H1 (cell line): Measurements from ENCODE around the gene LPP. TPM values are rescaled to one million over a fixed set of nuclear protein-coding genes. Genes with fewer than 3 reads are reported as not detected.

Experiments used
- CTCF ChIA-PET: fragments of 300-600 bp; sonication (Branson Sonifier 250); formaldehyde crosslinking; loops from one replicate; lab custom pipeline; 2021; ENCODE audit not compliant: partially characterized antibody; lab: Charles Lee
- POLR2A ChIA-PET: fragments of 300-600 bp; sonication (Branson Sonifier 250); formaldehyde crosslinking; loops from one replicate; lab custom pipeline; 2021; ENCODE audit warnings: inconsistent platforms; ENCODE audit not compliant: partially characterized antibody; lab: Charles Lee
- DNase-seq, 2 experiments: peaks; one replicate each; pipeline versions ENCODE4 v3.0.0 to v3.0.0-alpha.2; 2010 to 2022; ENCODE audit warnings: low spot score in 2 of 2, low read depth in 1 of 2, mixed read lengths in 1 of 2
- FAIRE-seq: peaks from 2 replicates; lab custom pipeline; 2011; peaks lifted over from hg19 to GRCh38; lab: Jason Lieb, UNC
- H2AFZ ChIP-seq: 2 replicates; pipeline ENCODE4 v1.8.1; 2012; ENCODE audit warnings: low read length, inconsistent platforms
- H2AK5ac ChIP-seq: 2 replicates; pipeline ENCODE4 v1.6.1; 2013; ENCODE audit warnings: low read depth, low read length
- H2BK120ac ChIP-seq: replicated peaks from 2 replicates; pipeline ENCODE3; 2013; ENCODE audit warnings: low read depth, low read length, inconsistent platforms
- H2BK12ac ChIP-seq: 2 replicates; pipeline ENCODE4 v1.6.1; 2013; ENCODE audit warnings: low read depth, low read length
- H2BK15ac ChIP-seq: 2 replicates; pipeline ENCODE4 v1.6.1; 2013; ENCODE audit warnings: low read length
- H2BK20ac ChIP-seq: 2 replicates; pipeline ENCODE4 v1.6.1; 2013; ENCODE audit warnings: low read length
- H2BK5ac ChIP-seq: 2 replicates; pipeline ENCODE4 v1.6.1; 2013; ENCODE audit warnings: low read depth, low read length
- H3K14ac ChIP-seq: 2 replicates; pipeline ENCODE4 v1.6.1; 2013; ENCODE audit warnings: inconsistent platforms; ENCODE audit not compliant: insufficient read length
- H3K18ac ChIP-seq: 2 replicates; pipeline ENCODE4 v1.6.1; 2013; ENCODE audit warnings: low read length; ENCODE audit errors: extremely low read depth
- H3K23ac ChIP-seq: 2 replicates; pipeline ENCODE4 v1.6.1; 2013; ENCODE audit warnings: inconsistent platforms; ENCODE audit not compliant: insufficient read length
- H3K23me2 ChIP-seq: 2 replicates; pipeline ENCODE4 v1.6.1; 2013; ENCODE audit warnings: low read depth, low read length
- H3K27ac ChIP-seq: 2 replicates; pipeline ENCODE4 v1.6.1; 2011; ENCODE audit warnings: low read depth, low read length, inconsistent platforms
- H3K27me3 ChIP-seq, 4 experiments: replicated peaks in 1 of 4; 1 replicate in 1 of 4; 2 replicates in 3 of 4; pipeline versions ENCODE4 v1.6.1 to v1.8.1; 2011 to 2013; ENCODE audit warnings: low read length in 3 of 4, mild to moderate bottlenecking in 3 of 4, inconsistent platforms in 2 of 4, mixed read lengths in 2 of 4, moderate library complexity in 1 of 4; ENCODE audit not compliant: control insufficient read depth in 3 of 4, insufficient read depth in 3 of 4; ENCODE audit errors: extremely low read depth in 1 of 4
- H3K36me3 ChIP-seq, 4 experiments: 2 replicates each; pipeline versions ENCODE4 v1.6.1 to v1.8.1; 2011 to 2013; ENCODE audit warnings: mild to moderate bottlenecking in 4 of 4, low read length in 3 of 4, moderate library complexity in 2 of 4, control low read depth in 1 of 4, inconsistent platforms in 1 of 4; ENCODE audit not compliant: insufficient read depth in 4 of 4, control insufficient read depth in 2 of 4
- H3K4ac ChIP-seq: replicated peaks from 2 replicates; pipeline ENCODE3; 2013; ENCODE audit warnings: low read length, low read depth, mixed read lengths, inconsistent platforms; ENCODE audit not compliant: insufficient read length
- H3K4me1 ChIP-seq, 4 experiments: replicated peaks in 1 of 4; 1 replicate in 1 of 4; 2 replicates in 3 of 4; pipeline versions ENCODE4 v1.6.1 to v1.8.1; 2011 to 2013; ENCODE audit warnings: low read length in 3 of 4, inconsistent platforms in 2 of 4, mixed read lengths in 1 of 4; ENCODE audit not compliant: insufficient read depth in 4 of 4, control insufficient read depth in 3 of 4
- H3K4me2 ChIP-seq, 2 experiments: 2 replicates each; pipeline versions ENCODE4 v1.6.1 to v1.8.1; 2011 to 2013; ENCODE audit warnings: low read depth in 2 of 2, low read length in 2 of 2, control low read depth in 1 of 2, inconsistent platforms in 1 of 2, mild to moderate bottlenecking in 1 of 2; ENCODE audit not compliant: insufficient read depth in 1 of 2
- H3K4me3 ChIP-seq, 4 experiments: fragments of 200-600, 300-600 bp in 1 of 4; sonication (generic), shearing (Covaris generic), sonication (Bioruptor Twin) in 1 of 4; 2 replicates each; pipeline versions ENCODE4 v1.5.1 to v1.8.1; 2011 to 2016; ENCODE audit warnings: low read length in 4 of 4, low read depth in 3 of 4, control low read depth in 2 of 4, inconsistent platforms in 2 of 4, mild to moderate bottlenecking in 2 of 4, mixed read lengths in 1 of 4, moderate library complexity in 1 of 4; ENCODE audit not compliant: insufficient read depth in 2 of 4; ENCODE audit errors: extremely low read depth in 1 of 4
- H3K56ac ChIP-seq: replicated peaks from 2 replicates; pipeline ENCODE3; 2013; ENCODE audit warnings: low read depth, mild to moderate bottlenecking, mixed read lengths, low read length, inconsistent platforms; ENCODE audit not compliant: insufficient read length
- H3K79me1 ChIP-seq: 2 replicates; pipeline ENCODE4 v1.6.1; 2013; ENCODE audit warnings: low read depth, low read length, control low read depth
- H3K79me2 ChIP-seq, 2 experiments: 2 replicates each; pipeline versions ENCODE4 v1.6.1 to v1.8.1; 2012 to 2013; ENCODE audit warnings: low read length in 2 of 2, mild to moderate bottlenecking in 2 of 2, inconsistent platforms in 1 of 2; ENCODE audit not compliant: insufficient read depth in 2 of 2, control insufficient read depth in 1 of 2
- H3K9ac ChIP-seq, 4 experiments: replicated peaks in 1 of 4; 1 replicate in 1 of 4; 2 replicates in 3 of 4; pipeline versions ENCODE4 v1.6.1 to v1.8.1; 2011 to 2013; ENCODE audit warnings: low read depth in 3 of 4, low read length in 3 of 4, control low read depth in 2 of 4, mild to moderate bottlenecking in 2 of 4, moderate library complexity in 2 of 4, inconsistent platforms in 1 of 4; ENCODE audit errors: extremely low read depth in 1 of 4
- H3K9me3 ChIP-seq, 2 experiments: 2 replicates each; pipeline versions ENCODE4 v1.6.1 to v1.8.1; 2012 to 2013; ENCODE audit warnings: mild to moderate bottlenecking in 2 of 2, moderate library complexity in 2 of 2, control low read depth in 1 of 2, inconsistent platforms in 1 of 2, low read depth in 1 of 2, low read length in 1 of 2, mixed read lengths in 1 of 2; ENCODE audit not compliant: insufficient read depth in 2 of 2
- H4K20me1 ChIP-seq, 2 experiments: replicated peaks in 1 of 2; 2 replicates each; pipeline versions ENCODE3 to v1.8.1; 2011 to 2013; ENCODE audit warnings: inconsistent platforms in 2 of 2, low read length in 2 of 2, mild to moderate bottlenecking in 1 of 2; ENCODE audit not compliant: insufficient read depth in 2 of 2, control insufficient read depth in 1 of 2
- H4K5ac ChIP-seq: 2 replicates; pipeline ENCODE4 v1.6.1; 2013; ENCODE audit warnings: low read length, low read depth, mixed read lengths, inconsistent platforms; ENCODE audit not compliant: insufficient read length
- H4K8ac ChIP-seq: 2 replicates; pipeline ENCODE4 v1.8.0; 2013; ENCODE audit warnings: mild to moderate bottlenecking, moderate library complexity, low read length, inconsistent platforms; ENCODE audit not compliant: insufficient read depth; ENCODE audit errors: extremely low read depth
- H4K91ac ChIP-seq: replicated peaks from 2 replicates; pipeline ENCODE3; 2013; ENCODE audit warnings: low read length, mixed read lengths, inconsistent platforms; ENCODE audit not compliant: insufficient read length
- ASH2L ChIP-seq: fragments of 200-600, 300-600 bp; sonication (generic); IDR thresholded peaks from one replicate; pipeline ENCODE4 v1.7.1; 2017; ENCODE audit warnings: low read length
- ATF3 ChIP-seq: IDR thresholded peaks from 2 replicates; pipeline ENCODE4 v1.6.1; 2011; ENCODE audit warnings: low read depth, mild to moderate bottlenecking, low read length; ENCODE audit not compliant: insufficient read depth
- GTF2F1 ChIP-seq: IDR thresholded peaks from 2 replicates; pipeline ENCODE4 v1.6.1; 2012; ENCODE audit warnings: low read depth, low read length, improper control_type of control experiment, borderline replicate concordance
- HDAC2 ChIP-seq, 2 experiments: fragments of 300-600 bp in 1 of 2; sonication (generic) in 1 of 2; IDR thresholded peaks; 2 replicates each; pipeline ENCODE4 v1.6.1; 2011 to 2012; ENCODE audit warnings: low read depth in 2 of 2, low read length in 2 of 2, mild to moderate bottlenecking in 2 of 2, moderate library complexity in 2 of 2, borderline replicate concordance in 1 of 2, inconsistent platforms in 1 of 2
- HDAC6 ChIP-seq: IDR thresholded peaks from one replicate; pipeline ENCODE4 v1.7.1; 2012; ENCODE audit warnings: low read depth, mild to moderate bottlenecking, inconsistent platforms, low read length, moderate library complexity
- KDM1A ChIP-seq: fragments of 200-600, 300-600 bp; sonication (generic); IDR thresholded peaks from 2 replicates; pipeline ENCODE4 v1.7.1; 2016; ENCODE audit warnings: mild to moderate bottlenecking, low read length, borderline replicate concordance
- NRF1 ChIP-seq: IDR thresholded peaks from 2 replicates; pipeline ENCODE4 v1.6.1; 2011; ENCODE audit warnings: mild to moderate bottlenecking, low read depth, low read length, improper control_type of control experiment
- RBBP5 ChIP-seq: IDR thresholded peaks from 2 replicates; pipeline ENCODE4 v1.7.1; 2012; ENCODE audit warnings: low read depth, mild to moderate bottlenecking, inconsistent platforms, low read length, moderate library complexity, borderline replicate concordance
- RFX5 ChIP-seq: IDR thresholded peaks from 2 replicates; pipeline ENCODE4 v1.6.1; 2011; ENCODE audit warnings: low read depth, low read length, improper control_type of control experiment, borderline replicate concordance
- USF2 ChIP-seq: IDR thresholded peaks from 2 replicates; pipeline ENCODE4 v1.6.1; 2011; ENCODE audit warnings: low read length, improper control_type of control experiment
- WGBS, 2 experiments: shearing (Covaris generic) in 1 of 2; methylation state at CpG; one replicate each; pipeline versions ENCODE4 v1.1.6 to v1.1.7; 2013 to 2015; ENCODE audit warnings: low lambda C conversion rate in 2 of 2, mixed read lengths in 2 of 2, inconsistent platforms in 1 of 2, low coverage in 1 of 2, missing lambda C conversion rate in 1 of 2; ENCODE audit not compliant: insufficient replicate concordance in 2 of 2, insufficient coverage in 1 of 2, insufficient read length in 1 of 2; ENCODE audit errors: extremely low coverage in 1 of 2, missing lambda C conversion rate in 1 of 2; 5-methylcytosine and 5-hydroxymethylcytosine counted together
- polyA plus RNA-seq, 7 experiments: library from polyadenylated mRNA; depleted of rRNA in 3 of 7; stranded (reverse) in 5 of 7; unstranded in 2 of 7; fragments of >200 nt in 5 of 7; fragments of 200-250 nt in 2 of 7; gene quantifications; 1 replicate in 5 of 7; 2 replicates in 1 of 7; 4 replicates in 1 of 7; pipeline versions ENCODE4 v1.2.1 to v1.2.3, GENCODE V29; 2011 to 2013; ENCODE audit warnings: missing spikeins in 2 of 7, mixed read lengths in 2 of 7
- total RNA-seq: library from RNA; stranded (reverse); fragmentation: NEBNext Ultra II Directional; extraction: Animal tissue kit (Norgen Biotek cat#: 25700); gene quantifications from 2 replicates; pipeline ENCODE4 v1.2.1, GENCODE V29; 2021

Gene LPP
- total and polyA plus RNA-seq, 2 of the 8 experiments (the other 6 are each of a cell fraction or from before 2014, with no cell fraction given), result 10.0 to 53.3 TPM

- H2BK15ac ChIP-seq, result no peak overlapping the region
- DNase-seq (no peak), FAIRE-seq (no peak)
- H3K27ac ChIP-seq, result no peak overlapping the region
- ChIA-PET POLR2A (interaction anchor here (1.0 to 1.5 kb wide), 3 partner anchors 13 to 656 kb away, joined by 3 to 6 read pairs (median 3); partner anchors contain the start of gene BCL6), CTCF (interaction anchor here (0.7 to 1.9 kb wide), 5 partner anchors 193 to 663 kb away, joined by 3 to 6 read pairs (median 3); no protein-coding TSS in a partner anchor)
- no peaks in the 10 kb centered on the region for H3K27me3 ChIP-seq
- no peak overlapping the region for H4K5ac ChIP-seq
- H3K23ac ChIP-seq, result no peak overlapping the region
- H2AFZ ChIP-seq, result no peak overlapping the region
- H3K9ac ChIP-seq, result no peak overlapping the region
- H2BK5ac ChIP-seq, result no peak overlapping the region
- H2BK20ac ChIP-seq, result no peak overlapping the region
- H3K4me1 ChIP-seq, result no peaks in the 10 kb centered on the region
- H3K4me2 ChIP-seq, result no peak overlapping the region
- no peak overlapping the region for H2AK5ac ChIP-seq
- no peaks in the 10 kb centered on the region for H3K79me2 ChIP-seq
- 78% methylated on average over 3 of the region's 3 CpGs; no CpG with 5 or more reads in 1 of the 2 experiments for WGBS, 2 experiments
- H3K36me3 ChIP-seq, result no peaks in the 10 kb centered on the region
- H3K9me3 ChIP-seq, result no peaks in the 10 kb centered on the region
- no peaks in the 10 kb centered on the region for H4K20me1 ChIP-seq
- no peak overlapping the region for H2BK12ac ChIP-seq
- H4K91ac ChIP-seq, result no peak overlapping the region
- H3K79me1 ChIP-seq, result no peaks in the 10 kb centered on the region
- no peaks in the 10 kb centered on the region for H3K23me2 ChIP-seq
- H3K4me3 ChIP-seq, result no peak overlapping the region
- H3K4ac ChIP-seq, result no peak overlapping the region
- no peak overlapping the region for H2BK120ac ChIP-seq
- no peak overlapping the region for H4K8ac ChIP-seq
- H3K18ac ChIP-seq, result no peak overlapping the region
- H3K14ac ChIP-seq, result no peak overlapping the region
- no peak overlapping the region for H3K56ac ChIP-seq
- TF ChIP-seq RFX5 (no peak), ATF3 (no peak), KDM1A (no peak), ASH2L (no peak), HDAC2 (IDR thresholded peaks at IDR 0.05; ENCODE audit: borderline replicate concordance in 1 of 2, low read depth in 2 of 2, low read length in 2 of 2) (no peak), RBBP5 (no peak), NRF1 (no peak), GTF2F1 (no peak), USF2 (no peak), HDAC6 (no peak)
Measured at GRCh38 chr3:188401244-188401993, 247.5 kb downstream of the LPP start.
